ENCODE data around the gene CCDC107. TPM values are rescaled to one million over a fixed set of nuclear protein-coding genes. Genes with fewer than 3 reads are reported as not detected.

The CCDC107 gene
- total RNA-seq, 1 donor from 2014 or later = 32.5 TPM

DNA sequence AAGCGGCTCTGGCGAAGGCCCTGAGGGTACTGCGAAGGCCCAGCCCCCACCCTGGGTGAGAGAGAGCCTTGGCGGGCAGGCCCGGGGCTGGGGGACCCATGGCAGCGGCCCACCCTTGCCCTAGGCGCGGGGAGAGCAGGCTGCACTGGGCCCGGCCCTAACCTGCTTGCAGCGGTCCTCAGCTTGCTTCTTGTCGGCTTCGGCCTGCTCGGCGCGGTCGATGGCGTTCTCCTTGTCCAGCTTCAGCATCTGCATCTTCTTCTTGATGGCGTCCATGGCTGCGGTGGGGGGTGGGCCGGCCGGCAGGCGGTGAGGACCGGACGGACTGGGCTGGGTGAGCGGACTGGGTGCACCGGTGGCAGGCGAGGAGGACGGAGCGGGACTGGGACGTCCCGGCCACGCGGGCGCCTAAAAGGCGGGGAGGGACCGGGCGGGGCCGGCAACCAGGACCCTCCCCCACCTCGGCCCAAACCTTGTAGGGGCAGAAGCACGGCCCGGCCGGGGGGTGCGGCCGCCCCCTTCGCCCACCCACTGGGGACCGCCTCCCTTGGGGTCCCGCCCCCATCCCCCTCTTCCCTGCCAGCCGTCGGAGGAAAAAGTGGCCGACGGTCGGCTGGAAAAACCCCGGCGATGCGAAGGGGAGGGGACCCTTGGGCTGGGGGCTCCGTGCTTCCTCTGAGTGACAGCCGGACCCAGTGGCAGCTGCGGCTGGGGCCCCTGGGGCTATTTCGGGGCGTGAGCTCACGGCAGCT, 31.6 kb downstream of the CCDC107 start, which contains the start of gene TPM2:
TPM2 (minus strand) TSS at position 384 of the 752 bp plus-strand sequence; CDS start at position 276, 108 bp downstream.
- H3K36me3 Mint-ChIP-seq (ENCODE audit: low read depth) = peaks cover 2% of the 10 kb centered on the region
- H3K4me1 Mint-ChIP-seq = peaks cover 12% of the 10 kb centered on the region
- DNase-seq (no peak), ATAC-seq (ENCODE audit: low read depth) (no peak)
- H3K4me3 Mint-ChIP-seq = peak within 1 kb of the TSS; percentile 86
- H3K27ac Mint-ChIP-seq = peak within 1 kb of the TSS; percentile 76
- intact Hi-C loops (cut with micrococcal nuclease) = loop anchor here (1.0 kb wide), 1 partner anchor 24 kb away; the partner anchor contains the start of gene ARHGEF39
- H3K9me3 Mint-ChIP-seq = no peaks in the 10 kb centered on the region
- no peak for TF ChIP-seq CTCF (IDR thresholded peaks at IDR 0.05)
- ChIA-PET CTCF (interaction anchor here (0.8 to 3.1 kb wide), 3 partner anchors 25 to 193 kb away, joined by 3 to 8 read pairs (median 4); partner anchors contain the start of gene ARHGEF39), POLR2A (interaction anchor here (0.5 to 1.6 kb wide), 8 partner anchors 15 to 67 kb away, joined by 3 to 6 read pairs (median 4); partner anchors contain the start of genes CCDC107, CREB3, RMRP and TLN1)
- H3K27me3 Mint-ChIP-seq = no peaks in the 10 kb centered on the region

DNA sequence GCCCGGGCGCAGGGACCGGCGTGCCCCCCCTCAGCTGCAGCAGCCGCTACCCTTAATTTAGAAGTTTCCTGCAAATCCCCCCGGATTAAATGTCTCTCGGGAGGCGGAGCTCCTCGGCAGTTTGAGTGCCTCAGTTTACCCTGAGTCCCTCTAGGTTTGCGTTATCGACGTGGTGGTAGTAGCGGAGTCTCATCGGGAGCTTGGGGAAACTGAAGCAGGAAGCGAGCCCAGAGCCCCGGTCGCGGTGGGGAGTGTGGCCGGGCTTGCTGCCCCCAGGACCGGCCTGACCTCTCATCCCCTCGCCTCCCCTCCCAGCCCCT, 32.2 kb downstream of the CCDC107 start:
- peaks cover 12% of the 10 kb centered on the region for H3K4me1 Mint-ChIP-seq
- CTCF ChIA-PET = interaction anchor here (0.8 to 3.1 kb wide), 3 partner anchors 25 to 192 kb away, joined by 3 to 8 read pairs (median 4); partner anchors contain the start of gene ARHGEF39
- H3K36me3 Mint-ChIP-seq (ENCODE audit: low read depth) = peaks cover 2% of the 10 kb centered on the region
- ATAC-seq (ENCODE audit: low read depth) (peak; percentile 21), DNase-seq (no peak)
- no peak for TF ChIP-seq CTCF (IDR thresholded peaks at IDR 0.05)
- intact Hi-C loops (cut with micrococcal nuclease) = loop anchor here (1.0 kb wide), 1 partner anchor 25 kb away; the partner anchor contains the start of gene ARHGEF39
- POLR2A ChIA-PET = interaction anchor here (0.6 to 1.6 kb wide), 10 partner anchors 14 to 707 kb away, joined by 3 to 6 read pairs (median 4); partner anchors contain the start of genes CCDC107, CREB3, RMRP and TLN1
- no peaks in the 10 kb centered on the region for H3K9me3 Mint-ChIP-seq
- H3K4me3 Mint-ChIP-seq = peak overlapping the region; percentile 86
- no peaks in the 10 kb centered on the region for H3K27me3 Mint-ChIP-seq
- H3K27ac Mint-ChIP-seq = no peak overlapping the region

DNA sequence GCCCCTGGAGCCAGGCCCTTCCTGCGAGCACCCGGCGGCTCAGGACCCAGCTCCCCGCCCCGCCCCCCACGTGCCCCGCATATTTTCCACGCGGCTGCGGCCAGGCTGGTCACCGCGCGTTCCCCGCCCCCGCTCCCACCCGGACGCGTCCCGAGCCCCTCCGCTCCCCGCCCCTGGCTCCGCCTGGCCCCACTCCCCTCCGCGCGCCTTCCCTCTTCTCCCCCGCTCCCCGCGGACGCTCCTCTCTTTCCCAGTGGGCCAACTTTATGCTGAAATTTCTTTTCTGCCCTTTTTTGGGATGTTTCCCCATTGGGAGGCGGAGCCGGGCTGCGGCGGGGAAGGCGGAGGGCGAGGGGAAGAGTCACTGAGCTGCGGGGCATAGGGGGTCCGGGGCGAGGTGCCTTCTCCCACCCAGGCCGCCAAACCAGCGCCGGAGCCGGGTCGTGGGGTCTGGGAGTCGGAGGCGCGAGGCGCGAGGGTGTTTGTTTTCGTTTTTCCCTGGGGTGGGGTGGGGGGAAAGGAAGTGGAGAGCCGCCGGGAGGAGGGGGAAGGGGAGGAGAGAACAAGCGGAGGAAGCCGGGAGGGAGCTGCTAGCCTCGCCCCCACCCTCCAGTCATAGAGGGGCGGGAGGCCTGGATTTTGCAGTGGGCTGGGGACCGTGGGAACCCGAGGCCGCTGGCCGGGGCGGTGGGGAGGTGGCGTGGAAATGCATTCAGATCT, 32.7 kb downstream of the CCDC107 start:
- H3K36me3 Mint-ChIP-seq (ENCODE audit: low read depth) = peaks cover 2% of the 10 kb centered on the region
- DNase-seq (peak; percentile 27), ATAC-seq (ENCODE audit: low read depth) (peak; percentile 42)
- H3K4me3 Mint-ChIP-seq = peak overlapping the region; percentile 86
- peak overlapping the region; percentile 76 for H3K27ac Mint-ChIP-seq
- POLR2A ChIA-PET = interaction anchor here (0.6 to 1.6 kb wide), 10 partner anchors 14 to 708 kb away, joined by 3 to 6 read pairs (median 4); partner anchors contain the start of genes CCDC107, CREB3, RMRP and TLN1
- intact Hi-C loops (cut with micrococcal nuclease) = loop anchor here (1.0 kb wide), 1 partner anchor 25 kb away; the partner anchor contains the start of gene ARHGEF39
- TF ChIP-seq CTCF (IDR thresholded peaks at IDR 0.05) = no peak
- peaks cover 12% of the 10 kb centered on the region for H3K4me1 Mint-ChIP-seq
- H3K9me3 Mint-ChIP-seq = no peaks in the 10 kb centered on the region
- CTCF ChIA-PET = interaction anchor here (0.8 to 3.1 kb wide), 6 partner anchors 26 to 192 kb away, joined by 3 to 8 read pairs (median 6); partner anchors contain the start of genes ARHGEF39, CCDC107, CREB3 and RMRP
- no peaks in the 10 kb centered on the region for H3K27me3 Mint-ChIP-seq

DNA sequence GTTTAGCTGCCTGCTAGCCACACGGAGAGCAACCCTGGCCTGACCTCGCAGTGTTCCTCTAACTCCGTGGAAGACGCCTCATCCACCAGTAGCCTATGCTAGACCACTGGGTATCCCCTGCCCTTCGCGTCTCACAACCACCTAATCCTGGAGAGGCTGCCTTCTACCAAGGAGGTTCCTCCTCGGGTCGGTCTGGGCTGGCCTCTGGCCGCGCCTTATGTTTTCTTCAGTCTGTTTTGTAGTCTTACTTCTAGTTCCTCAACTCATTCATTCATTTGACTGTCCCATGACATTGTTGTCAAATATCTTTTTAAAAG, 33.2 kb downstream of the CCDC107 start:
- Mint-ChIP-seq H3K4me3 (peak overlapping the region; percentile 86), H3K4me1 (peaks cover 13% of the 10 kb centered on the region), H3K27ac (peak overlapping the region; percentile 76), H3K27me3 (no peaks in the 10 kb centered on the region), H3K36me3 (ENCODE audit: low read depth) (peaks cover 2% of the 10 kb centered on the region), H3K9me3 (no peaks in the 10 kb centered on the region)
- intact Hi-C loops (cut with micrococcal nuclease) = no loop called here
- ChIA-PET CTCF (interaction anchor here (0.8 to 3.1 kb wide), 5 partner anchors 34 to 191 kb away, joined by 3 to 8 read pairs (median 8); partner anchors contain the start of genes CCDC107, CREB3, RMRP and TLN1), POLR2A (interaction anchor here (0.9 to 1.6 kb wide), 3 partner anchors 41 to 151 kb away, joined by 3 to 4 read pairs (median 4); partner anchors contain the start of genes CREB3 and TLN1)
- DNase-seq (no peak), ATAC-seq (ENCODE audit: low read depth) (peak; percentile 9)
- TF ChIP-seq CTCF (IDR thresholded peaks at IDR 0.05) = no peak
